Body of pancreas (tissue), 4 donors: Measurements from ENCODE around the gene NKAIN2. TPM values are rescaled to one million over a fixed set of nuclear protein-coding genes. Genes with fewer than 3 reads are reported as not detected.
"Not testable (repeated sequence)": the region's sequence is repeated elsewhere in the genome, so short reads cannot be mapped to it uniquely, and the experiment has no call there.

Experiments used
- ATAC-seq: fragments of 150-250 bp; one replicate; pipeline ENCODE4 v1.9.1; 2016
- DNase-seq, 4 donors: peaks; one replicate each; pipeline ENCODE4 v3.0.0-alpha.2; 2019
- H3K27ac ChIP-seq, 4 donors: fragments of 200-600 bp; sonication (generic); 1 replicate in 3 of 4; 2 replicates in 1 of 4; pipeline versions ENCODE4 v1.5.1 to v1.6.1; 2016 to 2019; ENCODE audit warnings: mild to moderate bottlenecking in 1 of 4, mixed read lengths in 1 of 4, moderate library complexity in 1 of 4
- H3K27me3 ChIP-seq, 2 donors: fragments of 200-600 bp; sonication (generic); one replicate each; pipeline ENCODE4 v1.6.0; 2016; ENCODE audit warnings: mild to moderate bottlenecking in 1 of 2
- H3K36me3 ChIP-seq, 2 donors: fragments of 200-600 bp; sonication (generic); replicated peaks in 1 of 2; 2 replicates each; pipeline ENCODE4 v1.5.1; 2016; ENCODE audit warnings: low read depth in 2 of 2; ENCODE audit not compliant: insufficient read depth in 1 of 2
- H3K4me1 ChIP-seq: fragments of 200-600 bp; sonication (generic); one replicate; pipeline ENCODE4 v1.6.0; 2016
- H3K4me3 ChIP-seq, 2 donors: fragments of 200-600 bp; sonication (generic); 1 replicate in 1 of 2; 2 replicates in 1 of 2; pipeline ENCODE4 v1.5.1; 2016 to 2019
- H3K9me3 ChIP-seq, 3 donors: fragments of 200-600 bp; sonication (generic); 1 replicate in 2 of 3; 2 replicates in 1 of 3; pipeline ENCODE4 v1.5.1; 2016
- CTCF ChIP-seq, 7 experiments: fragments of 450-650 bp in 4 of 7; fragments of 200-600 bp in 3 of 7; sonication (generic) in 3 of 7; IDR thresholded peaks; one replicate each; pipeline ENCODE4 v1.5.1; 2016 to 2019; ENCODE audit warnings: antibody characterized with exemption in 7 of 7
- POLR2A ChIP-seq, 3 donors: fragments of 450-650 bp; IDR thresholded peaks; one replicate each; pipeline ENCODE4 v1.6.1; 2016; ENCODE audit warnings: antibody characterized with exemption in 3 of 3, mild to moderate bottlenecking in 2 of 3
- WGBS, 2 donors: methylation state at CpG; one replicate each; pipeline ENCODE4 v1.1.5; 2017; 5-methylcytosine and 5-hydroxymethylcytosine counted together
- intact Hi-C: fragments of 100-400 bp; cut with DNase I; formaldehyde crosslinking; loops from one replicate; pipeline ENCODE4 v1.15.1; 2023
- total RNA-seq, 2 donors: library from RNA; depleted of rRNA; stranded (reverse); fragments of >200 nt; gene quantifications; one replicate each; pipeline ENCODE4 v1.1.0, GENCODE V29; 2016

Gene NKAIN2
- total RNA-seq, 2 donors from 2014 or later, result not detected

DNA sequence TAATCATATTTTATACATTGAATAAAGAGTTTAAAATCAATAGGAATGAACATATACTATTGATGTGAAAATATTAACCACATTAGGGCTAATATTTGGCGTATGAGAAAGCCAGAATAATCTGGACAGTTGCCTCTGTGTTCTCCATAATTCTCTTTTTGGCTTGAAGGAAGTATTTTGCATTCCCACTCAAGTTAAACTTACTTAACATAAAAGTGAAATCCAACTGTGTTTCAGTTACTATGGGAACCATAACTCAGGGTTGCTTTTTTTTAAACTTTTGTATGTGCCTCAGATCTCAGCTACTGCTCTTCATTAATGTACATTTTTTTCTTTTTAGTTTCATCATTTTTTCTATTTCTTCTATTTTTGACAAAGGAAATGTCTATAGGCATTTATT, 479.8 kb downstream of the NKAIN2 start:
- TF ChIP-seq POLR2A (IDR thresholded peaks at IDR 0.05) (no peak), CTCF (IDR thresholded peaks at IDR 0.05) (no peak)
- no peak overlapping the region for H3K4me3 ChIP-seq
- 57 to 58% methylated on average over 1 of the region's 1 CpG for WGBS, 2 donors
- ATAC-seq (no peak), DNase-seq (no peak)
- no peaks in the 10 kb centered on the region for H3K36me3 ChIP-seq
- H3K4me1 ChIP-seq, result no peaks in the 10 kb centered on the region
- no peaks in the 10 kb centered on the region for H3K27me3 ChIP-seq
- intact Hi-C loops, result no loop called here
- H3K9me3 ChIP-seq, result no peaks in the 10 kb centered on the region
- H3K27ac ChIP-seq, result no peak overlapping the region

DNA sequence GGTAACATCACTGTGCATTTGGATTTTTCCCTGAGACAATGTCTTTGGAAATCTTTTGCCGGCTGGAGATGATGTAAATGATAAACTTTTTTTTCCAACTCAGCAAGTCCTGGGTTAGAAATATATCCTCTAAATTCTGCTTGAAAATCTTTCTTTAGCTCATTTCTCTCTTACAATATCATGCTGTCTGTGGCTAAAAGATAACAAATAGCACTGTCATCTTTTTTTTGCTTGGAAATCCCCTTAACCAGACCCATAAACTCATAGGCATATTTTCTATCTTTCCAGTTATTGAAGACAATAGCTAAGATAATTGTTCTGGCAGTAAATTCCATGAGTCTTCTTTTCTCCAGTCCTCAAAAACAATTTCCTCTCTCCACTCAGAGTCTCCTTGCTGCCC, 481.5 kb downstream of the NKAIN2 start:
- no peak overlapping the region for H3K4me3 ChIP-seq
- DNase-seq (no peak), ATAC-seq (no peak)
- no peaks in the 10 kb centered on the region for H3K4me1 ChIP-seq
- WGBS, 2 donors, result 86 to 90% methylated on average over 1 of the region's 1 CpG
- H3K36me3 ChIP-seq, result no peaks in the 10 kb centered on the region
- no peak for TF ChIP-seq CTCF (IDR thresholded peaks at IDR 0.05)
- no peak for TF ChIP-seq POLR2A (IDR thresholded peaks at IDR 0.05)
- no peak overlapping the region for H3K27ac ChIP-seq
- intact Hi-C loops, result no loop called here
- no peaks in the 10 kb centered on the region for H3K9me3 ChIP-seq
- H3K27me3 ChIP-seq, result no peaks in the 10 kb centered on the region

DNA sequence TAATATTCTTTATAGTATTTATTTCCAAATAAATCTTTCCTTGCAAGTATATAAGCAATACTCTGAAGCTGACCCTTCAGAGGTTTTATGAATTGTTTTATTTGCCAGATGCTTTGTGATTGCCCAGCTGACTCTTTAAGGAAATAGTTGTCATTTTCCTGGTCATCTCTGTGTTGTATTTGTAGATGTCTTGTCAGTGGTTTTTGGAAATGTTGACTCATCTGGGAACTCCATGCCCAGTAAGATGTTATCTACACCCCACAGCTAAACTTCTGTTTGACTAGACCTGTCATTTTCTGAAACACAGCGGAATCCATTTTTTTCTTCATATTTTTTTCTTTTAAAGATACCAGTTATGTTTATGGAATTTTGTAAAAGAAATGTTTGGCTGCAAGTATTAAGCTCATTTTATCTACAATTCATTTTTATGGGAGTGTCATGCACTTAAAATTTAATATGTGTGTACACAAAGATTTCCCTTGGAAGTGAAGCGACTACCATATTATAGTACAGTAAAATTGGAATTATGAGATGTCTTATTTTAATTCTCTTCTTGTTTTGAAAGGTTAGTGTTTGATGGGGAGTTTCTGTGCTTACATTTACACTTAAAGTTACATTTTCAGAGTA, 491.0 kb downstream of the NKAIN2 start:
- no peak overlapping the region for H3K4me3 ChIP-seq
- 79 to 80% methylated on average over 2 of the region's 2 CpGs for WGBS, 2 donors
- H3K4me1 ChIP-seq, result no peaks in the 10 kb centered on the region
- no peak for TF ChIP-seq CTCF (IDR thresholded peaks at IDR 0.05)
- TF ChIP-seq POLR2A (IDR thresholded peaks at IDR 0.05), result no peak
- no peaks in the 10 kb centered on the region for H3K9me3 ChIP-seq
- no peak for DNase-seq
- no peak overlapping the region for H3K27ac ChIP-seq
- no peaks in the 10 kb centered on the region for H3K27me3 ChIP-seq
- intact Hi-C loops, result no loop called here
- H3K36me3 ChIP-seq, result no peaks in the 10 kb centered on the region
- ATAC-seq, result no peak

- WGBS, 2 donors, result 59 to 66% methylated on average over 6 of the region's 6 CpGs
- H3K27me3 ChIP-seq, result no peaks in the 10 kb centered on the region
- H3K36me3 ChIP-seq, result no peaks in the 10 kb centered on the region
- TF ChIP-seq POLR2A (IDR thresholded peaks at IDR 0.05), result no peak
- no peak for TF ChIP-seq CTCF (IDR thresholded peaks at IDR 0.05)
- intact Hi-C loops, result no loop called here
- no peak overlapping the region for H3K4me3 ChIP-seq
- no peak overlapping the region for H3K27ac ChIP-seq
- no peaks in the 10 kb centered on the region for H3K9me3 ChIP-seq
- DNase-seq (no peak), ATAC-seq (no peak)
- H3K4me1 ChIP-seq, result no peaks in the 10 kb centered on the region
Measured at GRCh38 chr6:124297507-124297906, 493.8 kb downstream of the NKAIN2 start.

GRCh38 chr6:124298730-124299129, 495.1 kb downstream of the NKAIN2 start:
- intact Hi-C loops, result no loop called here
- Histone ChIP-seq H3K4me1 (no peaks in the 10 kb centered on the region), H3K27me3 (no peaks in the 10 kb centered on the region), H3K27ac (no peak overlapping the region), H3K4me3 (no peak overlapping the region), H3K36me3 (no peaks in the 10 kb centered on the region), H3K9me3 (no peaks in the 10 kb centered on the region)
- ATAC-seq (no peak), DNase-seq (no peak)
- WGBS, 2 donors, result 14 to 24% methylated on average over 1 of the region's 1 CpG
- TF ChIP-seq POLR2A (IDR thresholded peaks at IDR 0.05) (no peak), CTCF (IDR thresholded peaks at IDR 0.05) (no peak)

DNA sequence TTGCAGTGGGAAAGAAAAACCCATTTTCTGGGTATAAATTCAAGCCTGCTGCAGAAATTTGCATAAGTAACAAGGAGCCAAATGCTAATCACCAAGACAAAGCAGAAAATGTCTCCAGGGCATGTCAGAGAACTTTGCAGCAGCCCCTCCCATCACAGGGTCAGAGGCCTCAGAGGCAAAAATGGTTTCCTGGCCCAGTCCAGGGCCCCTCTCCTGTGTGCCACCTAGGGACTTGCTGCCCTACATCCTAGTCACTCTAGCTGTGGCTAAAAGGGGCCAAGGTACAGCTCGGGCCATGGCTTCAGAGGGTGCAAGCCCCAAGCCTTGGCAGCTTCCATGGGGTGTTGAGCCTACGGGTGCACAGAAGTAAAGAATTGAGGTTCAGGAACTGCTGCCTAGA, 497.2 kb downstream of the NKAIN2 start:
- ATAC-seq, H3K27me3 ChIP-seq, H3K36me3 ChIP-seq, H3K4me1 ChIP-seq, H3K4me3 ChIP-seq, H3K9me3 ChIP-seq, DNase-seq, H3K27ac ChIP-seq, intact Hi-C loops: not testable (repeated sequence)
- 50 to 73% methylated on average over 2 of the region's 2 CpGs for whole genome bisulfite sequencing, 2 donors
